ENCODE results near the gene COLEC11. TPM values are rescaled to one million over a fixed set of nuclear protein-coding genes. Genes with fewer than 3 reads are reported as not detected.
A peak's percentile ranks its signal among the peaks of the same experiment; 100 is the strongest.

The COLEC11 gene
- total and polyA plus RNA-seq, 2 of the 13 experiments (the other 11 are each of a cell fraction or from before 2014, with no cell fraction given) = 1.5 to 3.0 TPM

DNA sequence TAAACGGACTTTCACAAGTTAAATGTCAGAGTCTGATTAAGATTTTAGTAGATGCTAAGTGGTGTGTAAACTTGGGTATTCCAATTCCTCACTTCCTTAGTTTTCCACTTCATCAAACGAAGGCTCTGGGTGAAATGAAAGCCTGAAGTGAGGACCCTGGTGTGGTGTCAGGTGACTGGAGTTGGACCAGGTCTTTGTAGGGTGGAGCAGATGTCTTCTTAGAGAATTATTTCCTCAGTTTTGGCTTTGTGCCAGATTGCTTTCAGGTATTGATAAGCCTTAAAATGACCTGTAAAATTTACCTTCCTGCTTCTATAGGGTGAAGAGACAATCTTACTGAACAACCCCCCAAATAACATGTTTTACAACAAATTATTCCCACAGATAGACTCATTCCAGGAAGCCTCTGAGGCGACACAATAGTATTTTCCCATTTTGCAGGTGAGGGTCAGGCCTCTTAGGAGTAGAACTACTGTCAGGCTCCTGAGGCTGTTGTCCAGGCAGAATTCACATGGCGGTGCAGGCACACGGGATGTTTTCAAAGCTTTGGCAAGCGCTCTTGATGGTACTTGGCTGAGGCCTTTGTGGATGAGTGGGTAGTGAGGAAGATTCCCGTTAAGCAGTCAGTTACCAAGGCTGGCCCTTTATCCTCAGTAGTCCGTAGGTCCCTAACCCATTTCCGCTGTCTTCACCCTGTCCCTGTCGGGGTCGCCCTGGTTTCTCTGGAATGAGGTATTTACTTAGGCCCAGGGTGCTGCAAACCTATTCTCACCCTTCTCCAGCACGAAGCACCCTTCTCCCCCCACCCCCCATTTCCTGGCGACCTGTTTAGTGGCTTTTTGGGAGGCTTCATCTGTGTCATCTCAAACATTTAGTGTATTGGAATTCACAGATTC is 13.3 kb upstream of the COLEC11 start (continued):
- TF ChIP-seq HES4 (CRISPR knock-in tag; IDR thresholded peaks at IDR 0.05; ENCODE audit: borderline replicate concordance) = no peak
- TF ChIP-seq, protein P1, sequence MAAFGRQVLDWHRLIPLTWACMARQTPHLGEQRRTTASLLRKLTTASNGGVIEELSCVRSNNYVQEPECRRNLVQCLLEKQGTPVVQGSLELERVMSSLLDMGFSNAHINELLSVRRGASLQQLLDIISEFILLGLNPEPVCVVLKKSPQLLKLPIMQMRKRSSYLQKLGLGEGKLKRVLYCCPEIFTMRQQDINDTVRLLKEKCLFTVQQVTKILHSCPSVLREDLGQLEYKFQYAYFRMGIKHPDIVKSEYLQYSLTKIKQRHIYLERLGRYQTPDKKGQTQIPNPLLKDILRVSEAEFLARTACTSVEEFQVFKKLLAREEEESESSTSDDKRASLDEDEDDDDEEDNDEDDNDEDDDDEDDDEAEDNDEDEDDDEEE (CRISPR knock-in tag; IDR thresholded peaks at IDR 0.05) = no peak
- TF ChIP-seq ZNF841 (CRISPR knock-in tag; IDR thresholded peaks at IDR 0.05; ENCODE audit: borderline replicate concordance) = peak; percentile 48; the same call in 1 of the 2 replicates
- TF ChIP-seq ZNF598 (CRISPR knock-in tag; IDR thresholded peaks at IDR 0.05; ENCODE audit: borderline replicate concordance) = 0 out of 2 replicates have a peak, but pooled peaks have one; percentile 42
- no peak for TF ChIP-seq JDP2 (CRISPR knock-in tag; IDR thresholded peaks at IDR 0.05; ENCODE audit: borderline replicate concordance)
- TF ChIP-seq ZNF790 (CRISPR knock-in tag; IDR thresholded peaks at IDR 0.05; ENCODE audit: borderline replicate concordance) = no peak
- no peak for TF ChIP-seq ZNF382 (CRISPR knock-in tag; IDR thresholded peaks at IDR 0.05; ENCODE audit: borderline replicate concordance)
- TF ChIP-seq MEIS2 (CRISPR knock-in tag; IDR thresholded peaks at IDR 0.05) = no peak
- TF ChIP-seq XRCC5 (optimal IDR thresholded peaks at IDR 0.05; ENCODE audit: low read length) = peak; percentile 32
- TF ChIP-seq ZFP82 (CRISPR knock-in tag; IDR thresholded peaks at IDR 0.05; ENCODE audit: borderline replicate concordance) = no peak
- TF ChIP-seq, protein P2, sequence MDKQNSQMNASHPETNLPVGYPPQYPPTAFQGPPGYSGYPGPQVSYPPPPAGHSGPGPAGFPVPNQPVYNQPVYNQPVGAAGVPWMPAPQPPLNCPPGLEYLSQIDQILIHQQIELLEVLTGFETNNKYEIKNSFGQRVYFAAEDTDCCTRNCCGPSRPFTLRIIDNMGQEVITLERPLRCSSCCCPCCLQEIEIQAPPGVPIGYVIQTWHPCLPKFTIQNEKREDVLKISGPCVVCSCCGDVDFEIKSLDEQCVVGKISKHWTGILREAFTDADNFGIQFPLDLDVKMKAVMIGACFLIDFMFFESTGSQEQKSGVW (CRISPR knock-in tag; IDR thresholded peaks at IDR 0.05; ENCODE audit: borderline replicate concordance) = no peak
- no peak for TF ChIP-seq SRF (IDR thresholded peaks at IDR 0.05; ENCODE audit: low read depth, low read length)
- TF ChIP-seq, protein P3, sequence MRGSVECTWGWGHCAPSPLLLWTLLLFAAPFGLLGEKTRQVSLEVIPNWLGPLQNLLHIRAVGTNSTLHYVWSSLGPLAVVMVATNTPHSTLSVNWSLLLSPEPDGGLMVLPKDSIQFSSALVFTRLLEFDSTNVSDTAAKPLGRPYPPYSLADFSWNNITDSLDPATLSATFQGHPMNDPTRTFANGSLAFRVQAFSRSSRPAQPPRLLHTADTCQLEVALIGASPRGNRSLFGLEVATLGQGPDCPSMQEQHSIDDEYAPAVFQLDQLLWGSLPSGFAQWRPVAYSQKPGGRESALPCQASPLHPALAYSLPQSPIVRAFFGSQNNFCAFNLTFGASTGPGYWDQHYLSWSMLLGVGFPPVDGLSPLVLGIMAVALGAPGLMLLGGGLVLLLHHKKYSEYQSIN (CRISPR knock-in tag; IDR thresholded peaks at IDR 0.05; ENCODE audit: borderline replicate concordance) = no peak
- TF ChIP-seq, protein P4, sequence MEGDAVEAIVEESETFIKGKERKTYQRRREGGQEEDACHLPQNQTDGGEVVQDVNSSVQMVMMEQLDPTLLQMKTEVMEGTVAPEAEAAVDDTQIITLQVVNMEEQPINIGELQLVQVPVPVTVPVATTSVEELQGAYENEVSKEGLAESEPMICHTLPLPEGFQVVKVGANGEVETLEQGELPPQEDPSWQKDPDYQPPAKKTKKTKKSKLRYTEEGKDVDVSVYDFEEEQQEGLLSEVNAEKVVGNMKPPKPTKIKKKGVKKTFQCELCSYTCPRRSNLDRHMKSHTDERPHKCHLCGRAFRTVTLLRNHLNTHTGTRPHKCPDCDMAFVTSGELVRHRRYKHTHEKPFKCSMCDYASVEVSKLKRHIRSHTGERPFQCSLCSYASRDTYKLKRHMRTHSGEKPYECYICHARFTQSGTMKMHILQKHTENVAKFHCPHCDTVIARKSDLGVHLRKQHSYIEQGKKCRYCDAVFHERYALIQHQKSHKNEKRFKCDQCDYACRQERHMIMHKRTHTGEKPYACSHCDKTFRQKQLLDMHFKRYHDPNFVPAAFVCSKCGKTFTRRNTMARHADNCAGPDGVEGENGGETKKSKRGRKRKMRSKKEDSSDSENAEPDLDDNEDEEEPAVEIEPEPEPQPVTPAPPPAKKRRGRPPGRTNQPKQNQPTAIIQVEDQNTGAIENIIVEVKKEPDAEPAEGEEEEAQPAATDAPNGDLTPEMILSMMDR (CRISPR knock-in tag; IDR thresholded peaks at IDR 0.05) = no peak
- TF ChIP-seq TCF7 (IDR thresholded peaks at IDR 0.05; ENCODE audit: low read depth) = no peak
- TF ChIP-seq TCF12 (IDR thresholded peaks at IDR 0.05) = no peak
- no peak for TF ChIP-seq TCF12 (CRISPR knock-in tag; IDR thresholded peaks at IDR 0.05)
- TF ChIP-seq, protein P5, sequence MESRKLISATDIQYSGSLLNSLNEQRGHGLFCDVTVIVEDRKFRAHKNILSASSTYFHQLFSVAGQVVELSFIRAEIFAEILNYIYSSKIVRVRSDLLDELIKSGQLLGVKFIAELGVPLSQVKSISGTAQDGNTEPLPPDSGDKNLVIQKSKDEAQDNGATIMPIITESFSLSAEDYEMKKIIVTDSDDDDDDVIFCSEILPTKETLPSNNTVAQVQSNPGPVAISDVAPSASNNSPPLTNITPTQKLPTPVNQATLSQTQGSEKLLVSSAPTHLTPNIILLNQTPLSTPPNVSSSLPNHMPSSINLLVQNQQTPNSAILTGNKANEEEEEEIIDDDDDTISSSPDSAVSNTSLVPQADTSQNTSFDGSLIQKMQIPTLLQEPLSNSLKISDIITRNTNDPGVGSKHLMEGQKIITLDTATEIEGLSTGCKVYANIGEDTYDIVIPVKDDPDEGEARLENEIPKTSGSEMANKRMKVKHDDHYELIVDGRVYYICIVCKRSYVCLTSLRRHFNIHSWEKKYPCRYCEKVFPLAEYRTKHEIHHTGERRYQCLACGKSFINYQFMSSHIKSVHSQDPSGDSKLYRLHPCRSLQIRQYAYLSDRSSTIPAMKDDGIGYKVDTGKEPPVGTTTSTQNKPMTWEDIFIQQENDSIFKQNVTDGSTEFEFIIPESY (CRISPR knock-in tag; IDR thresholded peaks at IDR 0.05) = peak; percentile 83
- no peak for TF ChIP-seq HNRNPK (IDR thresholded peaks at IDR 0.05; ENCODE audit: low read depth, low read length, poor library complexity, severe bottlenecking)
- no peak for TF ChIP-seq MATR3 (CRISPR knock-in tag; IDR thresholded peaks at IDR 0.05)
- TF ChIP-seq BORCS8-MEF2B (CRISPR knock-in tag; IDR thresholded peaks at IDR 0.05) = 0 out of 2 replicates have a peak, but pooled peaks have one; percentile 26
